ENCODE results near the gene TSC22D2. TPM values are rescaled to one million over a fixed set of nuclear protein-coding genes. Genes with fewer than 3 reads are reported as not detected.

TSC22D2 gene
- total RNA-seq, 1 donor from 2014 or later: 17.1 TPM

GRCh38 chr3:150384296-150385212, 23.5 kb upstream of the TSC22D2 start:
- intact Hi-C loops (cut with micrococcal nuclease): loop anchor here (1.0 kb wide), 1 partner anchor 24 kb away; the partner anchor contains the start of gene TSC22D2

GRCh38 chr3:150385296-150386242, 22.5 kb upstream of the TSC22D2 start:
- intact Hi-C loops (cut with micrococcal nuclease): loop anchor here (1.0 kb wide), 1 partner anchor 23 kb away; the partner anchor contains the start of gene TSC22D2

- intact Hi-C loops (cut with micrococcal nuclease): no loop called here
These were observed 19.3 kb upstream of the TSC22D2 start for GRCh38 chr3:150388498-150389418.

- intact Hi-C loops (cut with micrococcal nuclease): no loop called here
These were observed 18.0 kb upstream of the TSC22D2 start for GRCh38 chr3:150390087-150390486.

GRCh38 chr3:150391161-150391560, 16.9 kb upstream of the TSC22D2 start:
- intact Hi-C loops (cut with micrococcal nuclease): no loop called here

GRCh38 chr3:150393745-150394144, 14.4 kb upstream of the TSC22D2 start:
- intact Hi-C loops (cut with micrococcal nuclease): no loop called here

- intact Hi-C loops (cut with micrococcal nuclease): no loop called here
These were observed 13.5 kb upstream of the TSC22D2 start for GRCh38 chr3:150394606-150395005.

GRCh38 chr3:150396491-150396890, 11.6 kb upstream of the TSC22D2 start:
- intact Hi-C loops (cut with micrococcal nuclease): no loop called here

GRCh38 chr3:150396956-150397550, 11.0 kb upstream of the TSC22D2 start:
- intact Hi-C loops (cut with micrococcal nuclease): no loop called here

GRCh38 chr3:150399060-150399459, 9.0 kb upstream of the TSC22D2 start:
- intact Hi-C loops (cut with micrococcal nuclease): no loop called here

- intact Hi-C loops (cut with micrococcal nuclease): no loop called here
These were observed 6.8 kb upstream of the TSC22D2 start for GRCh38 chr3:150401285-150401684.

- intact Hi-C loops (cut with micrococcal nuclease): no loop called here
These were observed 5.9 kb upstream of the TSC22D2 start for GRCh38 chr3:150402217-150402616.

GRCh38 chr3:150404023-150404422, 4.1 kb upstream of the TSC22D2 start:
- intact Hi-C loops (cut with micrococcal nuclease): no loop called here

GRCh38 chr3:150407051-150407807, 869 bp upstream of the TSC22D2 start:
- intact Hi-C loops (cut with micrococcal nuclease): loop anchor here (5.0 kb wide), 3 partner anchors 35 to 1280 kb away; partner anchors contain the start of gene HPS3

GRCh38 chr3:150407808-150408220, 284 bp upstream of the TSC22D2 start:
- intact Hi-C loops (cut with micrococcal nuclease): loop anchor here (1.0 to 5.0 kb wide), 11 partner anchors 23 to 1281 kb away; partner anchors contain the start of genes EIF2A, ERICH6, GPR171 and HPS3

- intact Hi-C loops (cut with micrococcal nuclease): loop anchor here (2.0 to 5.0 kb wide), 4 partner anchors 37 to 1282 kb away; partner anchors contain the start of genes GPR171 and HPS3
These were observed 1.0 kb downstream of the TSC22D2 start for GRCh38 chr3:150409125-150409511.

- intact Hi-C loops (cut with micrococcal nuclease): loop anchor here (2.0 to 5.0 kb wide), 7 partner anchors 37 to 1282 kb away; partner anchors contain the start of genes GPR171 and HPS3
These were observed 1.6 kb downstream of the TSC22D2 start for GRCh38 chr3:150409512-150410310.
